ENCODE results near the gene QRFP. TPM values are rescaled to one million over a fixed set of nuclear protein-coding genes. Genes with fewer than 3 reads are reported as not detected.
A peak's percentile ranks its signal among the peaks of the same experiment; 100 is the strongest.

Gene QRFP
- total and polyA plus RNA-seq, 5 donors from 2014 or later: not detected

GRCh38 chr9:130936285-130937117 lies 39.9 kb upstream of the QRFP start:
- peaks cover 0 to 6% (median 0%) of the 10 kb centered on the region in 7 donors for H3K9me3 Mint-ChIP-seq
- H3K36me3 Mint-ChIP-seq: no peaks in the 10 kb centered on the region
- ATAC-seq (ENCODE audit: low read depth in 2 of 2) (no peak), DNase-seq (no peak)
- H3K4me1 ChIP-seq (ENCODE audit: control insufficient read depth, insufficient read depth, low read length, poor library complexity, severe bottlenecking): peaks cover 19% of the 10 kb centered on the region
- no peak overlapping the region for H3K27ac Mint-ChIP-seq
- no peaks in the 10 kb centered on the region for H3K9me3 ChIP-seq (ENCODE audit: control insufficient read depth in 2 of 2, low read length in 2 of 2)
- H3K4me3 ChIP-seq (ENCODE audit: low read depth, low read length): no peak overlapping the region
- H3K27ac ChIP-seq (ENCODE audit: insufficient read depth, low read length, poor library complexity, severe bottlenecking): no peak overlapping the region
- peaks cover 0 to 16% (median 7%) of the 10 kb centered on the region in 4 donors for H3K4me1 Mint-ChIP-seq
- peaks cover 67% of the 10 kb centered on the region for H3K27me3 Mint-ChIP-seq
- H3K36me3 ChIP-seq (ENCODE audit: control insufficient read depth, insufficient read depth, low read length): no peaks in the 10 kb centered on the region
- peaks cover 6% of the 10 kb centered on the region for H3K27me3 ChIP-seq (ENCODE audit: control insufficient read depth, insufficient read depth, low read length)
- H3K4me3 Mint-ChIP-seq: peak overlapping the region in 2 of 4 donors; percentile 7 to 8

- no peak overlapping the region for H3K4me3 Mint-ChIP-seq
- Histone ChIP-seq H3K27ac (ENCODE audit: insufficient read depth, low read length, poor library complexity, severe bottlenecking) (no peak overlapping the region), H3K36me3 (ENCODE audit: control insufficient read depth, insufficient read depth, low read length) (no peaks in the 10 kb centered on the region), H3K9me3 (ENCODE audit: control insufficient read depth in 2 of 2, low read length in 2 of 2) (no peaks in the 10 kb centered on the region), H3K27me3 (ENCODE audit: control insufficient read depth, insufficient read depth, low read length) (peaks cover 6% of the 10 kb centered on the region), H3K4me1 (ENCODE audit: control insufficient read depth, insufficient read depth, low read length, poor library complexity, severe bottlenecking) (peaks cover 13% of the 10 kb centered on the region), H3K4me3 (ENCODE audit: low read depth, low read length) (no peak overlapping the region)
- no peak overlapping the region for H3K27ac Mint-ChIP-seq
- H3K9me3 Mint-ChIP-seq: peaks cover 0 to 4% (median 0%) of the 10 kb centered on the region in 7 donors
- ATAC-seq (ENCODE audit: low read depth in 2 of 2) (no peak), DNase-seq (no peak)
- H3K27me3 Mint-ChIP-seq: peaks cover 61% of the 10 kb centered on the region
- H3K4me1 Mint-ChIP-seq: peaks cover 0 to 10% (median 4%) of the 10 kb centered on the region in 4 donors
- no peaks in the 10 kb centered on the region for H3K36me3 Mint-ChIP-seq
These were observed 39.1 kb upstream of the QRFP start for GRCh38 chr9:130935648-130936271.

- Histone ChIP-seq H3K4me1 (ENCODE audit: control insufficient read depth, insufficient read depth, low read length, poor library complexity, severe bottlenecking) (peaks cover 10% of the 10 kb centered on the region), H3K27me3 (ENCODE audit: control insufficient read depth, insufficient read depth, low read length) (peaks cover 6% of the 10 kb centered on the region), H3K27ac (ENCODE audit: insufficient read depth, low read length, poor library complexity, severe bottlenecking) (no peak overlapping the region), H3K36me3 (ENCODE audit: control insufficient read depth, insufficient read depth, low read length) (no peaks in the 10 kb centered on the region), H3K9me3 (ENCODE audit: control insufficient read depth in 2 of 2, low read length in 2 of 2) (no peaks in the 10 kb centered on the region), H3K4me3 (ENCODE audit: low read depth, low read length) (no peak overlapping the region)
- no peak overlapping the region for H3K27ac Mint-ChIP-seq
- ATAC-seq (ENCODE audit: low read depth in 2 of 2) (no peak), DNase-seq (no peak)
- H3K4me3 Mint-ChIP-seq: no peak overlapping the region
- H3K36me3 Mint-ChIP-seq: no peaks in the 10 kb centered on the region
- H3K9me3 Mint-ChIP-seq: peaks cover 0 to 4% (median 0%) of the 10 kb centered on the region in 7 donors
- H3K27me3 Mint-ChIP-seq: peaks cover 54% of the 10 kb centered on the region
- H3K4me1 Mint-ChIP-seq: peaks cover 0 to 6% (median 3%) of the 10 kb centered on the region in 4 donors
These were observed 38.4 kb upstream of the QRFP start for GRCh38 chr9:130934702-130935647.

- Histone ChIP-seq H3K4me1 (ENCODE audit: control insufficient read depth, insufficient read depth, low read length, poor library complexity, severe bottlenecking) (peaks cover 6% of the 10 kb centered on the region), H3K27me3 (ENCODE audit: control insufficient read depth, insufficient read depth, low read length) (peaks cover 6% of the 10 kb centered on the region), H3K36me3 (ENCODE audit: control insufficient read depth, insufficient read depth, low read length) (no peaks in the 10 kb centered on the region), H3K9me3 (ENCODE audit: control insufficient read depth in 2 of 2, low read length in 2 of 2) (no peaks in the 10 kb centered on the region), H3K27ac (ENCODE audit: insufficient read depth, low read length, poor library complexity, severe bottlenecking) (no peak overlapping the region), H3K4me3 (ENCODE audit: low read depth, low read length) (no peak overlapping the region)
- H3K36me3 Mint-ChIP-seq: no peaks in the 10 kb centered on the region
- no peak overlapping the region for H3K27ac Mint-ChIP-seq
- no peak for ATAC-seq (ENCODE audit: low read depth in 2 of 2)
- H3K9me3 Mint-ChIP-seq: peaks cover 0 to 4% (median 0%) of the 10 kb centered on the region in 7 donors
- peaks cover 53% of the 10 kb centered on the region for H3K27me3 Mint-ChIP-seq
- no peak overlapping the region for H3K4me3 Mint-ChIP-seq
- H3K4me1 Mint-ChIP-seq: peaks cover 0 to 6% (median 3%) of the 10 kb centered on the region in 4 donors
- no peak for DNase-seq
These were observed 37.6 kb upstream of the QRFP start for GRCh38 chr9:130934246-130934645.

GRCh38 chr9:130933114-130934046 lies 36.8 kb upstream of the QRFP start:
- Histone ChIP-seq H3K27ac (ENCODE audit: insufficient read depth, low read length, poor library complexity, severe bottlenecking) (no peak overlapping the region), H3K9me3 (ENCODE audit: control insufficient read depth in 2 of 2, low read length in 2 of 2) (no peaks in the 10 kb centered on the region), H3K4me3 (ENCODE audit: low read depth, low read length) (no peak overlapping the region), H3K4me1 (ENCODE audit: control insufficient read depth, insufficient read depth, low read length, poor library complexity, severe bottlenecking) (no peaks in the 10 kb centered on the region), H3K36me3 (ENCODE audit: control insufficient read depth, insufficient read depth, low read length) (no peaks in the 10 kb centered on the region), H3K27me3 (ENCODE audit: control insufficient read depth, insufficient read depth, low read length) (peaks cover 6% of the 10 kb centered on the region)
- Mint-ChIP-seq H3K4me3 (no peak overlapping the region), H3K9me3 (peaks cover 0 to 4% (median 0%) of the 10 kb centered on the region in 7 donors), H3K27ac (no peak overlapping the region), H3K36me3 (no peaks in the 10 kb centered on the region), H3K27me3 (peaks cover 53% of the 10 kb centered on the region), H3K4me1 (peaks cover 0 to 6% (median 2%) of the 10 kb centered on the region in 4 donors)
- ATAC-seq (ENCODE audit: low read depth in 2 of 2) (no peak), DNase-seq (no peak)

- Histone ChIP-seq H3K27me3 (ENCODE audit: control insufficient read depth, insufficient read depth, low read length) (peaks cover under 1% of the 10 kb centered on the region), H3K27ac (ENCODE audit: insufficient read depth, low read length, poor library complexity, severe bottlenecking) (no peak overlapping the region), H3K9me3 (ENCODE audit: control insufficient read depth in 2 of 2, low read length in 2 of 2) (no peaks in the 10 kb centered on the region), H3K36me3 (ENCODE audit: control insufficient read depth, insufficient read depth, low read length) (no peaks in the 10 kb centered on the region), H3K4me3 (ENCODE audit: low read depth, low read length) (no peak overlapping the region), H3K4me1 (ENCODE audit: control insufficient read depth, insufficient read depth, low read length, poor library complexity, severe bottlenecking) (no peaks in the 10 kb centered on the region)
- DNase-seq (no peak), ATAC-seq (ENCODE audit: low read depth in 2 of 2) (no peak)
- H3K36me3 Mint-ChIP-seq: no peaks in the 10 kb centered on the region
- H3K27ac Mint-ChIP-seq: peak overlapping the region in 1 of 3 donors; percentile 52
- peaks cover 48% of the 10 kb centered on the region for H3K27me3 Mint-ChIP-seq
- H3K4me1 Mint-ChIP-seq: peaks cover 0 to 6% (median 0%) of the 10 kb centered on the region in 4 donors
- H3K4me3 Mint-ChIP-seq: no peak overlapping the region
- peaks cover 0 to 4% (median 0%) of the 10 kb centered on the region in 7 donors for H3K9me3 Mint-ChIP-seq
These were observed 35.9 kb upstream of the QRFP start for GRCh38 chr9:130932255-130933079.
